GM19395 (cell line): ENCODE data around the gene NDFIP2.

Experiments
- ATAC-seq: cut with Tn5 transposase; IDR thresholded peaks from one replicate; pipeline ENCODE4 v1.9.1; 2021; ENCODE audit warnings: mild to moderate bottlenecking, moderate library complexity; ENCODE audit not compliant: unreplicated experiment

NDFIP2 gene

DNA sequence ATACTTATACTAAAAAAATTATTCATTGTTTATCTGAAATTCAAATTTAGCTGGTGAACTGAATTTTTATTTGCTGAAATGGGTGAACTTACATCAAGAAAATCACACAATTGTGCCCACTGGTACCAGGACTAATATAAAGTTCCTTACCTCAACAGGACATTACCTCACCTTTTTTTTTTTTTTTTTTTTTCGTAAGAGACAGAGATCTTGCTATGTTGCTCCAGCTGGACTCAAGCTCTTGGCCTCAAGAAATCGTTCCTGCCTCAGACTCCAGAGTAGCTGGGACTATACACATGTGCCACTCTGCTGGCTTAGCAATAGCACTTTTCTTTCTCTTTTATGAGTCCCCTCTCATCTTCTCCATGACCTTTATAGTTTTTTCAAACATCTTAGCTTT, 22.5 kb upstream of the NDFIP2 start:
- no peak for ATAC-seq

DNA sequence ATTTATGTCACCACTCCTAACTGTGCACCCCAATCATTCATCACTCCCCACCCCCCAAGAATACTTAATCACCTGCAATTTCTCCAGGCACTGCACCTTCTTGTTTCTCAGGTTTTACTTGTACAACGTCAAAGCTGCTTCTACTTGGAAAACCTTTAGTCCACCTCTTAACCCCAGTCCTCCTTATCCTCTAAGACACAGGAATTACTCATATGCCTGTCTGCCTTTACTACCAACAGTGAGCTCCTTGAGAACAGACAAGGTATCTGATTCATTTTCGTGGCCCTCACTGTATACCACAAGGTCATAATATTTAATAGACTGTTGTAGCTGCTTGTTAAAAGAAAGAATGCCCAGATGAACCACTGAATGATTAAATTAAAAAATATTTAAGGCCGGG, 21.0 kb upstream of the NDFIP2 start:
- no peak for ATAC-seq

DNA sequence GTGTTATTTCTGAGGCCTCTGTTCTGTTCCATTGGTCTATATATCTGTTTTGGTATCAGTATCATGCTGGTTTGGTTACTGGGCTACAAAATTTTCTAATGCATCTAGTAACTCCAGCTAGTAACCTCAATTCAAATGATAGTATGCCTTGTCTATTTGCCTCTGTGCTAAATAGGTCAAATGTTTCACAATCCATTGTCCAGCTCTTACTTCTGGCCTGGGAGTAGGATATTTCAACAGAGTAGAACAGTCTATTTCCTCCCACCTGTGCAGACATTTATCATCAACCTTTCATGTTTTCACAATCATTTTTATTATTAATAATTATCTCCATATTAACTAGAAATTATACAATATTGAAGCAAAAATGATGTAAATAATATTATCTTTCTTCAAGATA, 18.1 kb upstream of the NDFIP2 start:
- no peak for ATAC-seq

DNA sequence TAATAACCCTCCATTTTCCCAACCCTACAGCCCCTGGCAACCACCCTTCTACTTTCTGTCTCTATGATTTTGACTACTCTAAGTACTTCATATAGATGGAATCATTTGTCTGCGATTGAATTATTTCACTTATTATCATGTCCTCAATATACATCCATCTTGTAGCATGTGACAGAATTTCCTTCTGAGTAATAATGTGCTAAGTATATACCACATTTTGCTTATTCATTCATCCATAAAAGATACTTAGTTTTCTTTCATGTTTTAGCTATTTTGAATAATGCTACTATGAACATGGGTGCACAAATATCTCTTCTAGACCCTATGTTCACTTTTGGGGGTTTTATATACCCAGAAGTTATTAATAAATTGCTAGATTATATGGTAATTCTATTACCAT, 17.4 kb upstream of the NDFIP2 start:
- ATAC-seq = no peak

GRCh38 chr13:79466872-79467271, 14.1 kb upstream of the NDFIP2 start:
- no peak for ATAC-seq

GRCh38 chr13:79468402-79468801, 12.6 kb upstream of the NDFIP2 start:
- ATAC-seq = peak; percentile 51

GRCh38 chr13:79468819-79469218, 12.1 kb upstream of the NDFIP2 start:
- peak; percentile 68 for ATAC-seq

DNA sequence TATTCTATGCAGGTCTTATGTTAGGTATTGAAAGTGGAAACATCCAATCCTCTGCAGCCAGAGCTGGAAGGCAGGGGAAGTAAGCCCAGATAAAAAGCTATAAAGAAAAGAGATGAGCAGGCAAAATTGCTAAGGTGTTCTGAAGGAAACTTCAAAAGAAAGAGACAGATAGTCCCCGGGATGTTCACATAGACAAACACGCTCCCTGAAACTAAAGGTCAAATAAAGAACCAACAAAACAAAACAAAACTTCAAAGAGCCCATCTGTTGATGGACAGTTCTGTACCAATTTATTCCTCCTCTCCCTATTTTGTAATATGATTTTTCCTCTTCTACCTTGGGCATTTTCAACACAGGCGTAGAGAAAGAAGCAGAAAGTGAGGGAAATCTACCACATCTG, 11.3 kb upstream of the NDFIP2 start:
- no peak for ATAC-seq

DNA sequence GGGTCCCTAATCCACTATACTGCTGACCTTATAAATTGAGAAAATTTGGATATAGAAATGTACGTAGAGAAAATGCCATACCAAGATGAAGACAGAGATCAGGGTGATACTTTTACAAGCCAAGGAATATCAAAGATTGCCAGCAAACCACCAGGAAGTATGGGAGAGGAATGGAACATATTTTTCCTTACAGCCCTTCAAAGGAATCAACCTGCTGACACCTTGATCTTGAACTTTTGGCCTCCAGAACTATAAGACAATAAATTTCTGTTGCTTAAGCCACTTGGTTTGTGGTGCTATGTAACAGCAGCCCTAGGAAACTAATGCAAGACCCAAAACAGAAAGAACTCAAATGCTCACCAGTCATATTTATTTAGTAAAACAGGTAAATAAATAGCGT, 10.3 kb upstream of the NDFIP2 start:
- ATAC-seq = no peak

DNA sequence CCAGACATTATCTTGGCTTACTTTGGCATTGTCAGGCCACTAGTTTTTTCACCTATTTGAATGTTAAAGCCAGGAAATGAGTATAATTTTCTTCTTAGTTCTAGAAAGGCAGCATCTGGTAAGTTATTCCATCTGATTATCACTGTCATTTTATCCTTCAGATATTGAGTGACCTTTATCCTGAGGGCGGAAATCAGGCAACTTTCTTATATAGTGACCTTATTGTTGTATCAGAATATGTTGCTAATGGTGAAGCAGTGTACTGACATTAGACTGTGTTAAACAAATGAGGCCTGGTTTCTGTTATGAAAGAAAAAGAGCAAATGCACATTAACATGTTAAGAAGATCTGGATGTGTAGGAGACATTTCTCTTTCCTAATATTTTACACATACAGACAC, 5.4 kb upstream of the NDFIP2 start:
- ATAC-seq = no peak

- no peak for ATAC-seq
Observed at GRCh38 chr13:79477968-79478367, 3.0 kb upstream of the NDFIP2 start.

DNA sequence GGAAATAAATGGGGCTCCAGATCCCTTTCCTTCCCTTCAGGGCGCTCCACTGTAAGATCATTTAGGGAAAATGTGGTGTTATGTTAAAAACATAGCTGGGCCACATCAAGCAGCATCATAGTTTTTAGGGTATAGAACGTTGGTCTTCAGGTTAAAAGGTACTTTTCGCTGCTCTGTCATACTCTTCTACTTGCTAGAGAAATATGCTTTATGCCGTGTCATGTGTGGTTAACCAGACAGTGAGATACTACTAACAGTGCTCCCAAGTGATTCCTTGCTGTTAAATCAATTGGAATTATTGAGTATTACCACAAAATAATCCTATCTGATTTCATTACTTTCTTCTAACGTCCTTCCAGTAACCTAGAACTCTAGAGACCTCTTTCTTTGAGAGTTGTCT, 1.1 kb upstream of the NDFIP2 start:
- no peak for ATAC-seq

DNA sequence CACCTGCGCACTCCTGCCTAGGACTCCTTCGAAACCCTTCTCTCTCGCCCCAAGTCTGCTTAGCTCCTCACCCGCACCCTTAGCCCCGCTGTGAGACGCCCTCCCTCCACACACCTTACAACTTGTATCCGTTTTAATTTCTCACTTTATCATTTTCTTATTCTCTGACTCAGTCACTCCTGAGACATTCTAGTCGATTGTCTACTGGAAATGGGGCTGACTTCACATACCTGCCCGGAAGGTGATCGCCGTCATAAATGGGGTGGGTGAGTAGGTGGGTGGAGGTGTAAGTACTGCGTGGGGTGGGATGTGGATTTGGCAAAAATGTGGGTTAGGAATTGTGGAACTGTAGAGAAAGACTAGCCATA, 714 bp downstream of the NDFIP2 start:
- peak; percentile 53 for ATAC-seq

GRCh38 chr13:79482281-79482970, 1.5 kb downstream of the NDFIP2 start:
- no peak for ATAC-seq

DNA sequence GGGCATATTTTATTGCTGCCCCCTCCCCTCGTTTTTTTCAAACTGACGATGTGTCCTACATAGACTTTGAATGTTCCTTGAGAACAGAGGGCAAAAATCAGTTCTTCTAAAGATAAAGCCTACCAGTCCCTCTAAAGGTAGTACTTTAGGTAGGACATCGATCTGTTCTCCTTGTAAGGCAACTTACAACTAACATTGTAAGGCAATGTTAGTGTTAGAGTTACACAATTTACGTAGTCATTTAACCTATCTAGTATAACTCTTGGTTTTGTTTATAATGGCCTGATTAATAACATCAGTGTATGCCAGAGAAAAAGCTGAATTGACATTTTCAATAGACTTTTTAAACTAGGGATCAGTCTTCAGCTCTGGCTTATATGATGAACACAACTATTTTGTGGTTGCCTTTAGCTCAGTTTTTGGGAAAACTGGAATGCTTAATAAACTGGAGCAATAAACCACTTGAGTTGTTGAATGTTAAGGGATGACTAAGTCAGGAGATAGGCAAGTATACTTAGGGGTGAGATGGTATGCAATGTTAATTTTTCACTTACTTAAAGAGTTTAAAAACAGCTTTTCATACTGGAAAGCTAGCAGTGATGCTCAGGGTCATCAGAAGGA, 2.2 kb downstream of the NDFIP2 start:
- ATAC-seq = no peak

DNA sequence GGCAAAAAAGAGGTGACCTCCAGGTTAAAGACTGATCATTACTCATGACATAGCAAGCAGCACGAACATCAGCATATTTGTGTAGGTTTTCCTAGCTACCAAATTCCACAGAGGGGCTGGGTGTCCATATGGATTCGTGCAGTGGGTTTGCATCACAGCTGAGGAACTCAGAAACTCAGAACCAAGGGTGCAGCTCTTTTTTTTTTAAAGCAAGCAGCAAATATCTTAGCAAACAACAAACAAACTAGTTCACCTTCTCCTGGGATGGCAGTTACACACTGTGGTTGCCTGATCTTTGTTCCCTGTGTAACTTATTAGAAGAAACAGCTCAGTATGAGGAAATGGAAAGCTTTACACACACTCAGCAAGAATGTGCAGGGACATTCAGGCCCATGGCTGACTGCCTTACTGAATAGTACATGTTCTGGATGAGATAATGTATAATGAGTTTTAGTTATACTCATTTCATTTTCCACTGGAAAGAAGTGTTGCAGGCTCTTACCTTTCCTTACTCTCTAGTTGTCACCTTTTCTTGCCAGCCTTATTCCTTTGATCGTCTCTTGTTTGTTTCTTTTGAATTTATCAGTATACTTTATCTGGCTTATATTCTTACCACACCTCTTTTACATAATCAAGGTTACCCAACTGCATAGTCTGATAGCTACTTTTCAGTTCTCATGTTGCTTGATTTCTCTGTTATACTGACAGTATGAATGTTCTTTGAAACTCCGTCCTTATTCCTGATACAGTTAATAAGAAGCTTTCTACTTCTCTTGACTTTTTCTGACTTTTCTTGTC, 4.3 kb downstream of the NDFIP2 start:
- ATAC-seq = no peak

DNA sequence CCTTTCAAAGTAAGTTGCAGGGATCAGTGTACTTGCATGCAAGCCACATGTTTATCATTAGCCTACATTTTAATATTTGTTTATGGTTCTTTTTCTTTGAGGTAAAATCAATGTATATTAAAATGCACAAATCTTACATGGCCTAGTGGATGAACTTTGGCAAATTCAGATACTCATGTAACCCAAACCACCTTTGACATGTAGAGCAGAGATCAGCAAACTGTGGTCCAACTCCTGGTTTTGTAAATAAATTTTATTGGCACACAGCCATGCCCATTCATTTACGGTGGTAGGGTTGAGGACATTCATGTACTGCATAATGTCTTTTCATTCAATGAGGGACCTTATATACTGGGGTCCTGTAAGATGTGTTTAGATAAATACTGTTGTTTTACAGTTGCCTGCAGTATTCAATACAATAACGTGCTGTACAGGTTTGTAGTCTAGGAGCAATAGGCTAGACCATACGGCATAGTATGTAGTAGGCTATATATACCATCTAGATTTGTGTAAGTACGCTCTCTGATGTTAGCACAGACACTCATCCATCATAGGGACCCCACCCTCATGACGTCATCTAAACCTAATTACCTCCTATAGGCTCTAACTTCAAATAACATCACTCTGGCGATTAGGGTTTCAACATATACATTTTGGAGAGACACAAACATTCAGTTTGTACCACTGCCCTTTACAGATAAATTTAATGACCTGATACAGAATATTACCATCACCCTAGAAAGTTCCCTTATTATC, 5.7 kb downstream of the NDFIP2 start:
- ATAC-seq = no peak

- ATAC-seq = no peak
Observed at GRCh38 chr13:79490326-79490725, 9.4 kb downstream of the NDFIP2 start.

DNA sequence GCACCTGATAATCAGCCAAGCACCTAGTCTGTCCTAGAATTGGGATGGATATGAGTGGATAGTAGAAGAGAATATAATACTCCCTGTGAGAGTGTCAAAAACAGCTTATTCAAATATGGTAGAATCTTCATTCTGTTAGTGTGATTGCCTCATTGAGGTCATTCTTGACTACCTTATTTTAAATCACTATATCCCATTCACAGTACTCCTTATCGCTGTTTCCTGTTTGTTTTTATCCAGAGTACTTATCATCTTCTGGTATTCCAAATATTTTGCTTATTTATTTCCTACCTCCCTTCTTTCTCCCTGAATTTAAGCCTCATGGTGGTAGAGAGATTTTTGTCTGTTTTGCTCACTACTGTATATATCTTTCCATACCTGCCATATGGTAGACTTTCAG, 9.9 kb downstream of the NDFIP2 start:
- ATAC-seq = no peak

GRCh38 chr13:79491715-79492114, 10.8 kb downstream of the NDFIP2 start:
- no peak for ATAC-seq

GRCh38 chr13:79492313-79492798, 11.4 kb downstream of the NDFIP2 start:
- ATAC-seq = no peak
